Measurements from ENCODE around the gene LAMA5.

DNA sequence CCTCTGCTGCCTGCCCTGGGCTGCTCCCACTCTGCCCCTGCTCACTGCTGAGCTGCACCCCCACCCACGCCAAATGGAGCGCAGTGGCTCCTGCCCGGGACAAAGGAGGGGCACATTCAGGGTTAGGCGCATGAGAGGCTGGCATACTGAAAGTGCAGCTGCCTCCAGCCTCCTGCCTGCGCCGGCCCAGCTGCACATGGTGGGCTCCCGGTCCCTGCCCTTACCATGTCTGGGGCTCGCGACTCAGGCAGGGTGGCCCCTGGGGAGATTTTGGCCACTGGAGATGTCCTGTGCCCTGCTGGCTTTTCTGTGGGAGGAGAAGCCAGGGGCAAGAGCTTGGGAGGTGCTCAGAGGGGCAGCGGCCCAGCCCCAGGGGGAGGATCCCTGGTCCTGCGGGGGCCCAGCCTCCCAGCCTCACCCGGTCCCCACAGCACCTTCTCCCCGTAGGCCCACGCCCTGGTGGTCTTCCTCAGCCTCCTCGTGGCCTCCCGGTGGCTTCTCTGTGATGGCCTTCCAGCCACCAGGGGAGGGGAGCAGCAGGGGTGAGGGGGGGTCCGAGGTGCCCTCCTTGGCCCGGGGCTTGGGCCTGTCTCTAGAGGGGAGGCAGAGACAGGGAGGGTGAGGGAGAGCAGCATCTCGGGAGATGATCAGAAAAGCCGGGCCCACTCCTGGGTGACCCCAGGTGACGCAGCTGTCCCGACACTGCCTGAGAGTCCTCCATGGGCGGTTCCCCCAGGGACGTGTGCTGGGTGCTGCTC, 48.4 kb upstream of the LAMA5 start:
- TF ChIP-seq, protein P1, sequence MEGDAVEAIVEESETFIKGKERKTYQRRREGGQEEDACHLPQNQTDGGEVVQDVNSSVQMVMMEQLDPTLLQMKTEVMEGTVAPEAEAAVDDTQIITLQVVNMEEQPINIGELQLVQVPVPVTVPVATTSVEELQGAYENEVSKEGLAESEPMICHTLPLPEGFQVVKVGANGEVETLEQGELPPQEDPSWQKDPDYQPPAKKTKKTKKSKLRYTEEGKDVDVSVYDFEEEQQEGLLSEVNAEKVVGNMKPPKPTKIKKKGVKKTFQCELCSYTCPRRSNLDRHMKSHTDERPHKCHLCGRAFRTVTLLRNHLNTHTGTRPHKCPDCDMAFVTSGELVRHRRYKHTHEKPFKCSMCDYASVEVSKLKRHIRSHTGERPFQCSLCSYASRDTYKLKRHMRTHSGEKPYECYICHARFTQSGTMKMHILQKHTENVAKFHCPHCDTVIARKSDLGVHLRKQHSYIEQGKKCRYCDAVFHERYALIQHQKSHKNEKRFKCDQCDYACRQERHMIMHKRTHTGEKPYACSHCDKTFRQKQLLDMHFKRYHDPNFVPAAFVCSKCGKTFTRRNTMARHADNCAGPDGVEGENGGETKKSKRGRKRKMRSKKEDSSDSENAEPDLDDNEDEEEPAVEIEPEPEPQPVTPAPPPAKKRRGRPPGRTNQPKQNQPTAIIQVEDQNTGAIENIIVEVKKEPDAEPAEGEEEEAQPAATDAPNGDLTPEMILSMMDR (IDR thresholded peaks at IDR 0.05; ENCODE audit: poor library complexity) = no peak
- TF ChIP-seq EZH2 (IDR thresholded peaks at IDR 0.05; ENCODE audit: borderline replicate concordance) = no peak
- no peak for TF ChIP-seq EZH2phosphoT487 (IDR thresholded peaks at IDR 0.05; ENCODE audit: low read depth, severe bottlenecking, unreplicated experiment)
